ENCODE measurements around the gene CACNA1B.
"Not testable (repeated sequence)": the region's sequence is repeated elsewhere in the genome, so short reads cannot be mapped to it uniquely, and the experiment has no call there.

- not testable (repeated sequence) for TF ChIP-seq EP300 (IDR thresholded peaks at IDR 0.05); CTCF (IDR thresholded peaks at IDR 0.05); CHD4 (IDR thresholded peaks at IDR 0.05; ENCODE audit: borderline replicate concordance); HMGXB4 (CRISPR knock-in tag; IDR thresholded peaks at IDR 0.05; ENCODE audit: borderline replicate concordance); MAFK (IDR thresholded peaks at IDR 0.05; ENCODE audit: partially characterized antibody); FOSL2 (IDR thresholded peaks at IDR 0.05); FOSL2 (CRISPR knock-in tag; IDR thresholded peaks at IDR 0.05); USF2 (IDR thresholded peaks at IDR 0.05)
Measured at GRCh38 chr9:138147556-138147955, 270.0 kb downstream of the CACNA1B start.
